GM21381 (cell line): Measurements from ENCODE around the gene FBXW8.
A peak's percentile ranks its signal among the peaks of the same experiment; 100 is the strongest.

Source experiments
- ATAC-seq: cut with Tn5 transposase; IDR thresholded peaks from one replicate; pipeline ENCODE4 v1.9.1; 2021; ENCODE audit warnings: mild to moderate bottlenecking, moderate library complexity; ENCODE audit not compliant: unreplicated experiment

Gene FBXW8

GRCh38 chr12:116910645-116911451, at the start of gene FBXW8:
Gene FBXW8 (plus strand): TSS chr12:116910950. CDS start chr12:116911038, 88 bp downstream.
- ATAC-seq: peak; percentile 96

DNA sequence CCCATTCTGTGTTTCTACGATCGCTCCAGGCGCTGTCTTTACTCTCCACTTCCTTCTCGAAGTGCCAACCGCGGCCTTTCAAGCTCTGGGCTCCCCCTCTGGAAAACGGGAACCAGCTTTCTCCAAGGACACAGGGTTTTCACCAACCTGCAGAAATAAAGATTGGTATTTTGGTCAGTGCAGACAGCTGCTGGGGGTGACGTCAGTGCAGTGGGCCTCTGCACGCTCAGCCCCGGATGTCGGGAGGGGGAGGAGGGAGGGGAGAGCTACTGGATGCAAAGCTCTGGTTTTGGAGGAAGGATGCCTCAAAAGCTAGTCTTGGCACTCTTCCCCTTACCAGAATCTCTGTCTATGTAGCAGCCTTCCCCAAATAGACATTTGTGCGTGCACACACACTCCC, 49.4 kb upstream of the FBXW8 start:
- ATAC-seq: peak; percentile 83

GRCh38 chr12:116862167-116862566, 48.6 kb upstream of the FBXW8 start:
- ATAC-seq: no peak

- ATAC-seq: no peak
Measured at GRCh38 chr12:116863275-116863767, 47.4 kb upstream of the FBXW8 start.

DNA sequence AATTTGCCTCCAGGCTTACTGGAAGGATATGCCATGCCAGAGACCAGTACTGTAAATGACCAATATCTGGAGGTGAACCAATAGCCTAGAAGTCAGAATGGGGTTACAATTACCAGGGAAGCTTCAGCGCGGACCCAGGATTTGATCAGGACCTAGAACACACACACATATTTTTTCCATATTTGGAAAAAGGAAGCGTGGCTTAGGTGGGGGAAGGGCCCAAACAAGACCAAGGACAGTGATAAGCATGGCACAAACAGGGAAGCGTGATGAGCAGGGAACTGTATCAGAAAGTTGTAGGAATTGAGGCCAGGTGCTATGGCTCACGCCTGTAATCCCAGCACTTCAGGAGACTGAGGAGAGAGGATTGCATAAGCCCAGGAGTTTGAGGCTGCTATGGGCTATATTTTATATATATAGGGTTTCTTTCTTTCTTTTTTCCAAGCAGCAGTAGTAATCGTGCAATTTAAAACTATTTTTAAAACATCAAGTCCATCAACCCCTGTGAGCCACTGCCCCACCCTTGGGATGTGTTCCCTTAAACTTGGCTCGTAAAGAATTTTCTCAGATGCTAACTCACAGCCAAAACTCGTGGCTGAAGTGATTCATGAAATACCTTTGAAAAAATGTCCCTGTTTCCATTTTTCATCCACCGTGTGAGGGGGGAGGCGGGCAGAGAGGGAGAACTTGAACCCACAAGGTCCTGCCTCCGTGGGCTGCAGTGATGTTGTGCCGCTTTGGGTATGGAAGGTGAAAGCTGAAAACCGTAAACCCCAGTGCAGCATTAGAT, 46.2 kb upstream of the FBXW8 start:
- ATAC-seq: no peak

- no peak for ATAC-seq
Measured at GRCh38 chr12:116867523-116867922, 43.2 kb upstream of the FBXW8 start.

DNA sequence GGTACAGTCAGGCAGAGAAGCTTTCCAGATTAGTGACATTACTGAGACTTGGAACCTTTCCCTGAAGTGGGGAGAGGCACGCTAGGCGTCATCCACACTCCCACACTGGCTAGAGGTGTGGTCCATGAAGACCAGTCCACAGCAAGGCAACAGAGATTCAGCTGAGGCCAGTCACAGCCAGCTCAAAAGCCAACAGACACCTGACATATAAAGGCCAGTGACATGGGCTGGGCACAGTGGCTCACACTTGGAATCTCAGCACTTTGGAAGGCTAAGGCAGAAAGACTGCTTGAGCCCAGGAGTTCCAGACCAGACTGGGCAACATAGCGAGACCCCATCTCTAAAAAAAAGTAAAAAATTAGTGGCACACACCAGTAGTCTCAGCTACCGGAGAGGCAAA, 40.4 kb upstream of the FBXW8 start:
- no peak for ATAC-seq

DNA sequence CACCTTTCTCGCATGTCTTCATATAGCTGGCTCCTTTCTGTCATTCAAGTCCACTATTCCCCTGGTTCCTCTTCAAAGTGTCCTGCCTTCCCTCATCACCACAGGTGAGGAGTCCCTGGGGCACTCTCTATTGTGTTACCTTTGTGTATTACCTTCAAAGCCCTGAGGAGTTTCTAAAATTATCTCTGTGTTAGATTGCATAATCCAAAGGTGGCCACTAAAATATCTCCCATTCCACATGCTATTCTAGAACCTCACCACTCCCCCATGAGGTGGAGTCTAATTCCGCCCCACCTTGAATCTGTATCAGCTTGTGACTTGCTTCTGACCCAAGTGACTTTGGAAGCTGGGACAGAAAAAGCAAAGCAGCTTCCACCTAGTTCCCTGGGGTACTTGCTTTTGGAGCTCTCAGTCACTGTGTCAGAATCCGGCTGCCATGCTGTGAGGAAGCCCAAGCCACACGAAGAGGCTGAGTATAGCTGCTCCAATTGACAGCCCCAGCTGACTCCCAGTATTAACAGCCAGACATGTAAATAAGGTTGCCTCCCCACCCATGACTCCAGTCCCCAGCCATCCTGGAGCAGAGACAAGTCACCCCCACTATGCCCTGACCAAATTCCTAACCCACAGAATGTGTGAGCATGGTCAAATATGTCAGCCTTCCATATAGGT, 36.3 kb upstream of the FBXW8 start:
- no peak for ATAC-seq

DNA sequence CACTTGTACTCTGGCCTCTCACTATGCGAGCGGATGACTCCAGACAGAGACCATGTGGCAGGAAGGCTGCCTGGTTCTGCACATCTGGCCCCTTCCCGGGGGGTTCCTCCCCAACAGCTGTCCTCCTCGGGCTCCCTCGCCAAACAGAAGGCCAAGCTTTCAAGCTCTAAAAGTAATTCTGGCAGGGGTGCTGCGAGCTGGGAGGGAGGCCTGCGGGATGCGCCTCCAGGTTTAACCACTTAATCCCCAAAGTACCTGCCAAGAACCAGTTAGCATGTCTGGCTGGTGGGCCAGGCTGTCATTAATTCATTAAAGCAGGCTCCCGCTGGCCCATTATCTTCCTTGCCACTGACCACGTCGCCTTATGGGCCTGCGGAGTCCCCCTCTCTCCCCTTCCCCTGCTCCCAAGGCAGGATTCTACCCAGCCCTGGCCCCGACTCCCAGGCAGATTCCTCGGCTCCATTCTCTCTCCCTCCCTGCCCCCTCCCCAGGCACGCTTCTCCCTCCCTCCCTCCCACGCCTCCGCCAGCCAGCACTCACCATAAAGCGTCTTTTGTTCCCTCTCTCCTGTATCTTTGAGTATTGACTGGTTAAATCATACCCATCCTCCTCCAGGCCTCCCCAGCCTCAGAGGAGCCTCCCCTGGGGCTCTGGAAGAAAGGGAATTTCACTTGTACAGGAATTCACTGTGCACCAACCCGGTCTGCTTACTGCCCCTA, 34.4 kb upstream of the FBXW8 start:
- no peak for ATAC-seq

- no peak for ATAC-seq
Measured at GRCh38 chr12:116878567-116879508, 31.9 kb upstream of the FBXW8 start.

GRCh38 chr12:116879509-116880212, 31.1 kb upstream of the FBXW8 start:
- no peak for ATAC-seq

DNA sequence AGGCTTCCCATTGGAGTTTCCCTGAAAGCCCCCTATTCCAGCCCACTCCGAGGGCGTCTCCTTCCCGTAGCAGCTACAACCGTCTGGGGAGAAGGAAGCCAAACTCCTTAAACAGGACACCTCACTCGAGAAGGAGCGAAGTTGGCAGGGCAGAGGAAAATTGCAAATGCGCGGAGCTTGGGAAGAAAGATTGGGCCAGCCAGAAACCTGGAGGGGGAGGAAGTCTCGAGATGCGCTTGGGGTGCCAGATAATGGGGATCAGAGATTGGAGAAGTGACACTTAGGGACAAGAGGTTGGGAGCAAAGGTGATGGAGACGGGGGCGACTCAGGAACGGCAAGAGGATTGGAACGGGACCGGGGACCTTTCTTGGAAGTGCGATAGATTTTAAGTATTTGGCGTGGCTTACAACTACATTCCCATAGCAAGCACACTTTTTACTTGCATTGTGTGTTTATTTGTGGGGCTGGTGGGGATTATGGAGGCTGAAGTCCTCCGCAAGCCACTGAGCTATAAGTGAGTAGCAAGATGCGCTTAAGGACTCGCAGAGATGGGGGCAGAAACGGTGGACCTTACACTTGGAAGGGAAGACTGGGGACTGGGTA, 30.4 kb upstream of the FBXW8 start:
- no peak for ATAC-seq

DNA sequence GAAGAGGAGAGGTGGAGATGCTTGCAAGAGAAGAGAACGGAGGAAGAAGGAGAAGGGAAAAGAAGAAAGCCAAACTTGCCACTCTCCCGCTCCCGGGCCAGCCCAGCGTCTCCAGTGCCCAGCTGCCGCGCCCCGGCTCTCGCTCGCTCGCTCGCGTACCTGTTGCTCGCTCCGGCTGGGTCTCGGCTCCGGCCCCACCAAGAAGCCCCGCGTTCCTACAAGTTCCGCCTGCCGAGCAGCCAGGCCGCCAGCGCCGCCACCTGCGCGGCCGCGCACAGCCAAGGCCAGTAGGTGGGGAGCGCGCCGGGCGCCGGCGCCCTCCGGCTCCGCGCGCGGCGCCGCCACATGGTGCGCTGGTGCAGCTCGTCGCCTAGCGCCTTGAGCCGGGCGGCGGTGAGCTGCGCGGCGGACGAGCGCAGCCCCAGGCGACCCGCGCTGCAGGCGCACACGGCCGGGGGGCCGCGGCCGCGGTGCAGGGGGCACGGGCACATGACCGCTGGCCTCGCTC, 29.9 kb upstream of the FBXW8 start:
- ATAC-seq: peak; percentile 79

DNA sequence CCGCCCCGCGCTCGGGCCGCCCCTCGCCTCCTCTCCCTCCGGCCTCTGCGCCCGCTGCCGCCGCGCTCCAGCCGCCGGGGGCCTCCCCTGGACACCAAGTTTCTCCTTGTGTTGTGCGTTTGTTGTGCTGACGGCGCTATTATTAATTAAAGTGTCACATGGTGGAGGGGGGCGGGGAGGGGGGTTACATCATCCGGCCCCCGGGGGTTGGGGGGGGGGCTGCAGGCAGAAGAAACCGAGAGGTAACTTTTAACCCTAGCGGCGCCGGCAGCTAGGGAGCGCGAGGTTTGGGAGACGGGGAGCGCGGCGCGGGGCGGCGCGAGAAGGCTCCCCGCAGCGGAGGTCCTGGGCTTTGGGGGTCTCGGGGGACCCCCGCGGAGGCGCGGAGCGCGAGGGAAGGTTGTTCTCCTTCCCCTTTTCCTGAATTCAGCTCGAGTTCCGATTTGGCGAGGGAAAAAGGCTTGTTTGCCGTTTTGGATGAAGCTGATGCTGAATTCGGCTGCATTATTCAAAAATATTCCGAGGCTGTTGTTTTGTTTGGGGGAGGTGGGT, 29.3 kb upstream of the FBXW8 start, which contains the start of gene HRK:
Gene HRK, minus strand, starts transcription at position 117 of the 552 bp plus-strand sequence. CDS start 134 bp downstream, outside the sequence.
- ATAC-seq: peak; percentile 21

DNA sequence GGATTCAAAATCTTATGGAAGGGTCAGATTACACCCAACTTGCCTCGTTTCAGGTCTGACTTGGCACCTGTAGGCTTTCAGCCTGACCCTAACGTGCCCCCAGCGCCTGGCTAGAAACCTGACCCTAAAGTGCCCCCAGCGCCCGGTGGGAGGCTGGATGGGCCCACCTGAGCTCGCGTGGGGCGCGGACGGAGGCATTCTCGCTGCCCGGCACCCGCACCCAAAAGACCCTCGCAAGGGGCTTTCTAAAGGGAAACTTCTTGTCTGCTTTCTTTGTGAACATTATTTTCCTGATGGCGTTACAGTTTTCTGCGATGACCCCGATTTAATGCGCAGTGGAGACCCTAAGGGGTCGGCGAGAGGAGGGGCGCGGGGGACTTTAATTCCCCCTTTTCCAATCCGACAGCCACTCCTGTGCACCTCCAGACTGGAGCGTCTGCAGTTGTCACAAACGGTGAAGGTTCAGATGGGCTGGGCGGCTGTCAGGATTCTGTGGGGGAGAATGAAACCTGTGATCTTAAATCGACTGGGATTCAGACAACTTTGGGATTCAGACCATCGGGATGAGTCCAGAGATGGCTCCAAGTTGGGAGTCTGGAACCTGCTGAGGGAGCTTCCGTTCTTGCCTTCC, 28.8 kb upstream of the FBXW8 start:
- ATAC-seq: no peak

DNA sequence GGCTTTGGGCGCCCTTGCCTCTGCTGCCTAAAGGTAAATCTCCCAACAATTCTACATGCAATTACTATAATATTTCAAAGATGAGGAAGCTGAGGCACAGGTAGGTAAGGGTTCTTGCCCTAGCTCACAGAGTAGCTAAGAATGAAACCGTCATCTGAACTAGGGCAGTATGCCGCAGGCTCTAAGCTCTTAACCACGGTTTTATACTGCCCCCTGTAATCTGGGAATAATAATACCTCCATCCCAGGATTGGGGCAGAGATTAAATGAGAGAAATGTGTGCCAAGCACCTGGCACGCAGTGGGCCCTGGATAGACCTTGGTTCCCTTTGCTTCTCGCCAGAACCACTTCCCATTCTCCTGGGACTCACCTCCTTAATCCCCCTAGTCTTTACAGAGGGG, 28.0 kb upstream of the FBXW8 start:
- no peak for ATAC-seq

DNA sequence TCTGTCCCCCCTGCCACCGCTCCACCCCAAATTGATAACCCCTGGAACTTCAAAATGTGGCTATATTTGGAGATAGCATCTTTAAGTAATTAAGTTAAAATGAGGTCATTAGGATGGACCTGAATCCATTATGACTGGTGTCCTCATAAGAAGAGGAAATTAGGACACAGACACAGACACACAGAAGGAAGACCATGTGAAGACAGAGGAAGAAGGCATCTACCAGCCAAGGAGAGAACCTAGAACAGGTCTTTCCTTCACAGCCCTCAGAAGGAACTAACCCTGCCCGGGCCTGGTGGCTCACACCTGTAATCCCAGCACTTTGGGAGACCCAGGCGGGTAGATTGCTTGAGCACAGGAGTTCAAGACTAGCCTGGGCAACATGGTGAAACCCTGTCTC, 25.9 kb upstream of the FBXW8 start:
- no peak for ATAC-seq

- ATAC-seq: no peak
Measured at GRCh38 chr12:116885491-116885890, 25.3 kb upstream of the FBXW8 start.
